Panc1 (cell line): Measurements from ENCODE around the gene PTPRK.

Experiments used
- CTCF ChIP-seq: fragments of 450-650 bp; IDR thresholded peaks from 2 replicates; pipeline ENCODE4 v1.5.1; 2017; ENCODE audit warnings: mild to moderate bottlenecking
- SIN3A ChIP-seq: IDR thresholded peaks from 2 replicates; pipeline ENCODE4 v1.6.1; 2012; ENCODE audit warnings: low read depth, mild to moderate bottlenecking, low read length, moderate library complexity, borderline replicate concordance; ENCODE audit not compliant: insufficient read depth

- TF ChIP-seq SIN3A (no peak), CTCF (no peak)
Measured at GRCh38 chr6:128078276-128078675, 442.1 kb downstream of the PTPRK start.
